GM12878 (cell line): ENCODE results near the gene ARHGAP22. TPM values are rescaled to one million over a fixed set of nuclear protein-coding genes. Genes with fewer than 3 reads are reported as not detected.
"Not testable (repeated sequence)": the region's sequence is repeated elsewhere in the genome, so short reads cannot be mapped to it uniquely, and the experiment has no call there.

Experiments
- ATAC-seq: fragments of 200-7000 bp; cut with Tn5 transposase; 3 replicates; pipeline ENCODE4 v1.9.1; 2020; ENCODE audit warnings: mild to moderate bottlenecking, moderate library complexity
- BruUV-seq: library from RNA; stranded (reverse); fragments of 400-500 nt; replicated peaks from 2 replicates; lab custom pipeline; 2021; lab: Mats Ljungman, UMichigan
- CTCF ChIA-PET: fragments of 300-600 bp; sonication (Branson Sonifier 250); formaldehyde crosslinking; extraction: SDS; loops from one replicate; lab custom pipeline; 2021; ENCODE audit warnings: inconsistent platforms; lab: Yijun Ruan, JAX
- POLR2A ChIA-PET: fragments of 350-600 bp; formaldehyde crosslinking; extraction: SDS; loops from one replicate; lab custom pipeline; 2021; ENCODE audit warnings: inconsistent platforms; lab: Charles Lee
- RAD21 ChIA-PET: fragments of 300-600 bp; sonication (Branson Sonifier 250); formaldehyde crosslinking; loops from one replicate; lab custom pipeline; 2023; ENCODE audit warnings: antibody characterized with exemption; ENCODE audit not compliant: unreplicated experiment; lab: Charles Lee
- SMC1A ChIA-PET: fragments of 300-600 bp; sonication (Branson Sonifier 250); formaldehyde crosslinking; loops from one replicate; lab custom pipeline; 2023; ENCODE audit not compliant: unreplicated experiment, uncharacterized antibody; lab: Charles Lee
- DNase-seq: peaks from one replicate; pipeline ENCODE4 v3.0.0-alpha.2; 2011; ENCODE audit warnings: low read depth, low spot score
- FAIRE-seq: peaks from 3 replicates; lab custom pipeline; 2011; peaks lifted over from hg19 to GRCh38; lab: Jason Lieb, UNC
- H2AFZ ChIP-seq: 2 replicates; pipeline ENCODE4 v1.6.0; 2011; ENCODE audit warnings: low read depth, low read length, control low read depth; ENCODE audit not compliant: control insufficient read depth
- H3K27ac ChIP-seq: 2 replicates; pipeline ENCODE4 v1.5.1; 2011; ENCODE audit warnings: control low read depth; ENCODE audit not compliant: control insufficient read depth, insufficient read depth
- H3K27me3 ChIP-seq, 2 experiments: replicated peaks in 1 of 2; 2 replicates each; pipeline versions ENCODE4 v1.6.0 to v1.6.1; 2011; ENCODE audit warnings: low read length in 1 of 2; ENCODE audit not compliant: control insufficient read depth in 2 of 2, insufficient read depth in 2 of 2
- H3K36me3 ChIP-seq, 2 experiments: 2 replicates each; pipeline ENCODE4 v1.5.1; 2011; ENCODE audit warnings: low read length in 1 of 2; ENCODE audit not compliant: control insufficient read depth in 2 of 2, insufficient read depth in 2 of 2
- H3K4me1 ChIP-seq: 2 replicates; pipeline ENCODE4 v1.6.1; 2011; ENCODE audit warnings: mild to moderate bottlenecking, low read length, moderate library complexity, mixed read lengths; ENCODE audit not compliant: control insufficient read depth, insufficient read depth
- H3K4me2 ChIP-seq: 2 replicates; pipeline ENCODE4 v1.6.0; 2011; ENCODE audit warnings: control low read depth; ENCODE audit not compliant: control insufficient read depth, insufficient read depth
- H3K4me3 ChIP-seq: fragments of 200-600 bp; sonication (generic); 2 replicates; pipeline ENCODE4 v1.5.1; 2016
- H3K79me2 ChIP-seq: 2 replicates; pipeline ENCODE4 v1.6.0; 2011; ENCODE audit warnings: low read length; ENCODE audit not compliant: control insufficient read depth, insufficient read depth
- H3K9ac ChIP-seq: 2 replicates; pipeline ENCODE4 v1.8.0; 2011; ENCODE audit warnings: low read length, control low read depth, mixed read lengths; ENCODE audit not compliant: control insufficient read depth, insufficient read depth
- H3K9me3 ChIP-seq: replicated peaks from 3 replicates; pipeline ENCODE4 v1.5.1; 2011; ENCODE audit warnings: mild to moderate bottlenecking, low read length; ENCODE audit not compliant: control insufficient read depth, insufficient read depth
- H4K20me1 ChIP-seq: 2 replicates; pipeline ENCODE4 v1.6.0; 2011; ENCODE audit not compliant: control insufficient read depth, insufficient read depth
- JUNB ChIP-seq: IDR thresholded peaks from 2 replicates; pipeline ENCODE4 v1.6.1; 2016; ENCODE audit warnings: antibody characterized with exemption, mild to moderate bottlenecking
- MTA2 ChIP-seq: fragments of 450-650 bp; IDR thresholded peaks from 2 replicates; pipeline ENCODE4 v1.6.1; 2016; ENCODE audit warnings: low read depth, mild to moderate bottlenecking, moderate library complexity
- SMAD1 ChIP-seq: fragments of 450-650 bp; IDR thresholded peaks from 2 replicates; pipeline ENCODE4 v1.6.1; 2018; ENCODE audit warnings: mild to moderate bottlenecking, low read depth; ENCODE audit not compliant: partially characterized antibody
- WGBS: methylation state at CpG from one replicate; pipeline ENCODE4 v1.1.6; 2016; ENCODE audit warnings: low lambda C conversion rate; ENCODE audit not compliant: insufficient replicate concordance, insufficient coverage; ENCODE audit errors: missing lambda C conversion rate; 5-methylcytosine and 5-hydroxymethylcytosine counted together
- in situ Hi-C: fragments of 300-500 bp; cut with MboI; formaldehyde crosslinking; loops from 9 replicates; pipeline ENCODE4 v1.14.3; 2018; ENCODE audit warnings: mixed read lengths
- intact Hi-C: fragments of 100-400 bp; cut with micrococcal nuclease; formaldehyde crosslinking; loops from one replicate; pipeline ENCODE4 v1.14.2; 2022; ENCODE audit not compliant: unreplicated experiment
- polyA plus RNA-seq, 11 experiments: library from polyadenylated mRNA; depleted of rRNA in 4 of 11; unstranded in 6 of 11; stranded (reverse) in 5 of 11; fragments of >200 nt; fragmentation: Nextera tagmentation in 4 of 11; fragmentation: Illumina TruSeq in 1 of 11; extraction: Ambion mirVana in 4 of 11; extraction: Trizol in 1 of 11; gene quantifications; 1 replicate in 1 of 11; 2 replicates in 10 of 11; pipeline versions ENCODE4 v1.2.1 to v1.2.3, GENCODE V29; 2011 to 2016; ENCODE audit warnings: inconsistent platforms in 2 of 11, missing spikeins in 2 of 11, low read depth in 1 of 11
- total RNA-seq, 4 experiments: library from RNA; depleted of rRNA in 3 of 4; stranded (reverse); fragments of >200 nt in 3 of 4; fragmentation: Illumina TruSeq in 1 of 4; extraction: Trizol in 1 of 4; gene quantifications; 2 replicates each; pipeline versions ENCODE4 v1.2.1 to v1.2.3, GENCODE V29; 2013 to 2021

Gene ARHGAP22
- total and polyA plus RNA-seq, 10 of the 15 experiments (the other 5 are each of a cell fraction or from before 2014, with no cell fraction given), result 0.07 to 0.61 (median 0.18) TPM; not detected in 5

GRCh38 chr10:48648172-48648942 is 43.5 kb upstream of the ARHGAP22 start (continued):
- no peak for TF ChIP-seq MTA2
- TF ChIP-seq SMAD1, result no peak
- TF ChIP-seq JUNB, result no peak
- TF ChIP-seq, all 136 proteins: peak for 0

- H3K4me2 ChIP-seq, H3K9me3 ChIP-seq, ATAC-seq, H3K4me1 ChIP-seq, DNase-seq, H3K79me2 ChIP-seq, H3K27ac ChIP-seq, FAIRE-seq, H3K36me3 ChIP-seq, intact Hi-C loops, POLR2A ChIA-PET, H3K9ac ChIP-seq, H3K27me3 ChIP-seq, H4K20me1 ChIP-seq, BruUV-seq, in situ Hi-C loops, H2AFZ ChIP-seq, H3K4me3 ChIP-seq: not testable (repeated sequence)
- 83% methylated on average over 7 of the region's 7 CpGs for WGBS
- ChIA-PET SMC1A (interaction anchor here (1.9 to 15.1 kb wide), 4 partner anchors 9 to 38 kb away, joined by 7 to 298 read pairs (median 30); partner anchors contain the start of gene ARHGAP22), CTCF (interaction anchor here (1.0 to 13.6 kb wide), 3 partner anchors 9 to 37 kb away, joined by 3 to 664 read pairs (median 11); partner anchors contain the start of gene ARHGAP22), RAD21 (interaction anchor here (15.3 kb wide), 1 partner anchor 40 kb away, joined by 383 read pairs; the partner anchor contains the start of gene ARHGAP22)
Measured at GRCh38 chr10:48647073-48647472, 42.2 kb upstream of the ARHGAP22 start.
